Fibroblast of lung (primary cell): Measurements from ENCODE around the gene TSPAN18. TPM values are rescaled to one million over a fixed set of nuclear protein-coding genes. Genes with fewer than 3 reads are reported as not detected.

Experiments used
- DNase-seq, 2 donors: peaks; one replicate each; pipeline versions ENCODE4 v3.0.0 to v3.0.0-alpha.2; 2010; ENCODE audit warnings: low read depth in 2 of 2
- H2AFZ ChIP-seq: 2 replicates; pipeline ENCODE4 v1.5.1; 2012; ENCODE audit warnings: low read length, control low read depth, inconsistent platforms
- H3K27ac ChIP-seq: 2 replicates; pipeline ENCODE4 v1.5.1; 2011; ENCODE audit warnings: low read length, control low read depth; ENCODE audit not compliant: insufficient read depth
- H3K27me3 ChIP-seq: 2 replicates; pipeline ENCODE4 v1.5.1; 2011; ENCODE audit warnings: mild to moderate bottlenecking, low read length; ENCODE audit not compliant: control insufficient read depth, insufficient read depth
- H3K36me3 ChIP-seq: 2 replicates; pipeline ENCODE4 v1.5.1; 2011; ENCODE audit warnings: low read length; ENCODE audit not compliant: control insufficient read depth, insufficient read depth
- H3K4me1 ChIP-seq: 2 replicates; pipeline ENCODE4 v1.5.1; 2011; ENCODE audit warnings: low read length; ENCODE audit not compliant: control insufficient read depth, insufficient read depth; ENCODE audit errors: extremely low read depth
- H3K4me2 ChIP-seq: 2 replicates; pipeline ENCODE4 v1.5.1; 2011; ENCODE audit warnings: low read length, control low read depth; ENCODE audit not compliant: insufficient read depth; ENCODE audit errors: extremely low read depth
- H3K4me3 ChIP-seq, 4 experiments: fragments of 200-600 bp in 1 of 4; sonication (generic) in 1 of 4; replicated peaks in 1 of 4; 2 replicates each; pipeline ENCODE4 v1.5.1; 2011 to 2016; ENCODE audit warnings: low read length in 4 of 4, low read depth in 3 of 4, mild to moderate bottlenecking in 3 of 4, control low read depth in 2 of 4, inconsistent platforms in 1 of 4, mixed read lengths in 1 of 4; ENCODE audit not compliant: insufficient read depth in 1 of 4; ENCODE audit errors: control extremely low read depth in 1 of 4
- H3K79me2 ChIP-seq: 2 replicates; pipeline ENCODE4 v1.5.1; 2012; ENCODE audit warnings: mild to moderate bottlenecking, low read length, inconsistent platforms; ENCODE audit not compliant: control insufficient read depth, insufficient read depth
- H3K9ac ChIP-seq: 2 replicates; pipeline ENCODE4 v1.5.1; 2011; ENCODE audit warnings: mild to moderate bottlenecking, low read length, control low read depth; ENCODE audit not compliant: insufficient read depth
- H3K9me3 ChIP-seq: 2 replicates; pipeline ENCODE4 v1.5.1; 2012; ENCODE audit warnings: low read depth, low read length; ENCODE audit not compliant: control insufficient read depth, insufficient read depth
- H4K20me1 ChIP-seq: 2 replicates; pipeline ENCODE4 v1.5.1; 2011; ENCODE audit warnings: low read length; ENCODE audit not compliant: control insufficient read depth, insufficient read depth; ENCODE audit errors: extremely low read depth
- CTCF ChIP-seq, 2 donors: IDR thresholded peaks in 1 of 2; conservative IDR thresholded peaks in 1 of 2; 1 replicate in 1 of 2; 2 replicates in 1 of 2; pipeline ENCODE4 v1.5.1; 2011 to 2012; ENCODE audit warnings: low read length in 2 of 2, control low read depth in 1 of 2, inconsistent platforms in 1 of 2, low read depth in 1 of 2, mild to moderate bottlenecking in 1 of 2
- EZH2 ChIP-seq: IDR thresholded peaks from 2 replicates; pipeline ENCODE4 v1.5.1; 2012; ENCODE audit warnings: low read length, control low read depth, mild to moderate bottlenecking; ENCODE audit errors: missing control alignments
- polyA plus RNA-seq, 2 donors: library from polyadenylated mRNA; depleted of rRNA in 1 of 2; stranded (reverse) in 1 of 2; unstranded in 1 of 2; fragments of >200 nt; gene quantifications; 2 replicates each; pipeline ENCODE4 v1.2.1, GENCODE V29; 2011 to 2012; ENCODE audit warnings: missing spikeins in 1 of 2
- total RNA-seq: library from RNA; depleted of rRNA; stranded (reverse); fragments of >200 nt; gene quantifications from 2 replicates; pipeline ENCODE4 v1.2.1, GENCODE V29; 2014

The TSPAN18 gene
- total and polyA plus RNA-seq, 2 donors (not counting 1 experiment from before 2014, with no cell fraction given) = 0.15 TPM; not detected in 1

GRCh38 chr11:44737245-44738085 lies 10.7 kb downstream of the TSPAN18 start:
- Histone ChIP-seq H2AFZ (no peak overlapping the region), H3K36me3 (no peaks in the 10 kb centered on the region), H3K4me3 (no peak overlapping the region), H3K27ac (no peak overlapping the region), H3K79me2 (no peaks in the 10 kb centered on the region), H3K9me3 (no peaks in the 10 kb centered on the region), H3K9ac (no peak overlapping the region), H3K4me2 (no peak overlapping the region), H3K27me3 (peaks cover 24% of the 10 kb centered on the region), H4K20me1 (no peaks in the 10 kb centered on the region), H3K4me1 (no peaks in the 10 kb centered on the region)
- TF ChIP-seq EZH2 (no peak), CTCF (conservative IDR thresholded peaks at IDR 0.05 in 1 of 2, IDR thresholded peaks at IDR 0.05 in 1 of 2; ENCODE audit: low read depth in 1 of 2, low read length in 2 of 2) (no peak)
- no peak for DNase-seq

- Histone ChIP-seq H3K36me3 (no peaks in the 10 kb centered on the region), H3K4me3 (no peak overlapping the region), H3K9ac (no peak overlapping the region), H3K9me3 (no peaks in the 10 kb centered on the region), H2AFZ (no peak overlapping the region), H4K20me1 (no peaks in the 10 kb centered on the region), H3K27me3 (peaks cover 16% of the 10 kb centered on the region), H3K4me2 (no peak overlapping the region), H3K27ac (no peak overlapping the region), H3K4me1 (no peaks in the 10 kb centered on the region), H3K79me2 (no peaks in the 10 kb centered on the region)
- TF ChIP-seq CTCF (conservative IDR thresholded peaks at IDR 0.05 in 1 of 2, IDR thresholded peaks at IDR 0.05 in 1 of 2; ENCODE audit: low read depth in 1 of 2, low read length in 2 of 2) = no peak
- TF ChIP-seq EZH2 = no peak
- DNase-seq = no peak
Measured at GRCh38 chr11:44738791-44739190, 12.0 kb downstream of the TSPAN18 start.

GRCh38 chr11:44740967-44741366 lies 14.2 kb downstream of the TSPAN18 start:
- Histone ChIP-seq H4K20me1 (no peaks in the 10 kb centered on the region), H3K27ac (no peak overlapping the region), H2AFZ (no peak overlapping the region), H3K4me1 (no peaks in the 10 kb centered on the region), H3K36me3 (no peaks in the 10 kb centered on the region), H3K9ac (no peak overlapping the region), H3K4me3 (no peak overlapping the region), H3K4me2 (no peak overlapping the region), H3K9me3 (no peaks in the 10 kb centered on the region), H3K27me3 (peaks cover 20% of the 10 kb centered on the region), H3K79me2 (no peaks in the 10 kb centered on the region)
- no peak for DNase-seq
- TF ChIP-seq EZH2 (no peak), CTCF (conservative IDR thresholded peaks at IDR 0.05 in 1 of 2, IDR thresholded peaks at IDR 0.05 in 1 of 2; ENCODE audit: low read depth in 1 of 2, low read length in 2 of 2) (no peak)
